ENCODE measurements around the gene TAF4.
"Not testable (repeated sequence)": the region's sequence is repeated elsewhere in the genome, so short reads cannot be mapped to it uniquely, and the experiment has no call there.

The TAF4 gene

GRCh38 chr20:61972636-61973508, 92.8 kb downstream of the TAF4 start:
- FAIRE-seq (no peak), DNase-seq (ENCODE audit: extremely low spot score, insufficient read length, low read depth) (no peak)

GRCh38 chr20:61971595-61971994, 94.1 kb downstream of the TAF4 start:
- not testable (repeated sequence) for FAIRE-seq; DNase-seq (ENCODE audit: extremely low spot score, insufficient read length, low read depth)

GRCh38 chr20:61970357-61970756, 95.3 kb downstream of the TAF4 start:
- FAIRE-seq (no peak), DNase-seq (ENCODE audit: extremely low spot score, insufficient read length, low read depth) (no peak)

- FAIRE-seq (no peak), DNase-seq (ENCODE audit: extremely low spot score, insufficient read length, low read depth) (no peak)
Observed at GRCh38 chr20:61969806-61970205, 95.9 kb downstream of the TAF4 start.

GRCh38 chr20:61968932-61969331, 96.7 kb downstream of the TAF4 start:
- FAIRE-seq (no peak), DNase-seq (ENCODE audit: extremely low spot score, insufficient read length, low read depth) (no peak)

GRCh38 chr20:61968036-61968810, 97.5 kb downstream of the TAF4 start:
- FAIRE-seq (no peak), DNase-seq (ENCODE audit: extremely low spot score, insufficient read length, low read depth) (no peak)

GRCh38 chr20:61967300-61967699, 98.4 kb downstream of the TAF4 start:
- no peak for DNase-seq (ENCODE audit: extremely low spot score, insufficient read length, low read depth)
- no peak for FAIRE-seq

GRCh38 chr20:61966492-61967244, 99.0 kb downstream of the TAF4 start:
- DNase-seq (ENCODE audit: extremely low spot score, insufficient read length, low read depth), result no peak
- no peak for FAIRE-seq

GRCh38 chr20:61965606-61966491, 99.8 kb downstream of the TAF4 start:
- no peak for FAIRE-seq
- no peak for DNase-seq (ENCODE audit: extremely low spot score, insufficient read length, low read depth)

GRCh38 chr20:61964675-61965605, 100.7 kb downstream of the TAF4 start:
- FAIRE-seq (no peak), DNase-seq (ENCODE audit: extremely low spot score, insufficient read length, low read depth) (no peak)

- FAIRE-seq (no peak), DNase-seq (ENCODE audit: extremely low spot score, insufficient read length, low read depth) (no peak)
Observed at GRCh38 chr20:61963885-61964674, 101.6 kb downstream of the TAF4 start.

- FAIRE-seq, result no peak
- no peak for DNase-seq (ENCODE audit: extremely low spot score, insufficient read length, low read depth)
Observed at GRCh38 chr20:61963149-61963548, 102.5 kb downstream of the TAF4 start.

- DNase-seq (ENCODE audit: extremely low spot score, insufficient read length, low read depth) (no peak), FAIRE-seq (no peak)
Observed at GRCh38 chr20:61960836-61961235, 104.8 kb downstream of the TAF4 start.

GRCh38 chr20:61958773-61959700, 106.6 kb downstream of the TAF4 start:
- FAIRE-seq (no peak), DNase-seq (ENCODE audit: extremely low spot score, insufficient read length, low read depth) (no peak)

- FAIRE-seq (no peak), DNase-seq (ENCODE audit: extremely low spot score, insufficient read length, low read depth) (no peak)
Observed at GRCh38 chr20:61957961-61958715, 107.5 kb downstream of the TAF4 start.

Data from GM18507 (cell line).